ENCODE measurements around the gene SCAF1.

Gene SCAF1

DNA sequence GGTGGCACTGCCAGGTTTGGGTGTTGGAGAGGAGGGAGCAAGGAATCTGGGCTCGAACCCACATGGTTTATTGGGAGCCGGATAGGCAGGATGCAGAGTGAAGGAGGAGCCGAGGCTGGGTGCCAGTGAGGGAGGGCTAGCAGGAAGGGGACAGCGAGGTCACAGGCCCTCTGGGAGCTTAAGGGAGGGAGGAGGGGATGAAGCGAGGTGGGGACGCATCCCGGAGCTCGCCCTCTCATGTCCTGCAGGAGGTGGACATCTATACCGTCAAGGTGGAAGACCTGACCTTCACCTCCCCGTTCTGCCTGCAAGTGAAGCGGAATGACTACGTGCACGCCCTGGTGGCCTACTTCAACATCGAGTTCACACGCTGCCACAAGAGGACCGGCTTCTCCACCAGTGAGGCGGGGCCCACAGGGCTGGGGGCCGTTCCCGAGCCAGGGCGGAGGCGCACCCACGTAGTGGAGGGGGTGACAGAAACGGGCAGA, 43.9 kb downstream of the SCAF1 start:
- DNase-seq (ENCODE audit: low read depth) = no peak

DNA sequence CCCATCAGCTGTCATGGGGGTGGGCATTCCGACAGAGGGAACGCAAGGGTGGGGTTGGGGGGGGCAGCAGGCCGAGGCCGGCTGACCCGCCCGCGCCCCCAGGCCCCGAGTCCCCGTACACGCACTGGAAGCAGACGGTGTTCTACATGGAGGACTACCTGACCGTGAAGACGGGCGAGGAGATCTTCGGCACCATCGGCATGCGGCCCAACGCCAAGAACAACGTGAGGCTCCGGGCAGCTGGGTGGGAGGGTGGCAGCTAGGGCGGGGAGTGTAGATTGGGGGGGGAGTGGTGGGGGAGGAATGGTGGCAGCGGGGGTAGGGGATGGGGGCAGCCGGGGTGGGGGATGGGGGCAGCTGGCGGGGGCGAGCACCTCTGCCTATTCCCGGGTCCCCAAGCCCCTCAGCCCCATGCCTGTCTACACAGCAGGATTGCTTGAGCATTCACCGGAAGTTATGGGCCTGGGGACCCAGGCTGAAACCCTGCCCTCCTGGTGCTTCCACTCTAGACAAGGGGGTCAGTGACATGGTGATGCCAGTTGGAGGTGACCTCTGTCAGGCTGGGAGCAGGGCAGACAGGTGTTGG, 44.6 kb downstream of the SCAF1 start:
- DNase-seq (ENCODE audit: low read depth) = no peak

DNA sequence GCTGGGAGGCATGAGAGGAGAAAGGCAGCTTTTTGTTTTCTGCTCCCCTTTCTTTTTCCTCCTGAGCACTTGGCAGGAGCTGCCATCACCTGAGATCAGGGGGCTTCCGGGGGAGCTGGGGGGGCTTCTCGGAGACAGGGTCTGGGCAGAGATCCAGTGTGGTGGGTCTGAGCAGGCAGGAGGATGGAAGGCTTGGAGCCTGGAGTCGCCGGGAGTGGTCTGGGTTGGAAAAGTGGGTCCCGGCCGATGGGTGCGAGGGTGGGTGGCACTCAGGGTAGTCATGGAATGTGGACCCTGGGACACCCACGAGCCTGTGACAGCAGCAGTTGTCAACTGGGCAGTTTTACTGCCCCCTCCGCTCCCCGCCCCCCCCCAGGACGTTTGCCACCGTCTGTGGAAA, 45.1 kb downstream of the SCAF1 start:
- DNase-seq (ENCODE audit: low read depth) = no peak

DNA sequence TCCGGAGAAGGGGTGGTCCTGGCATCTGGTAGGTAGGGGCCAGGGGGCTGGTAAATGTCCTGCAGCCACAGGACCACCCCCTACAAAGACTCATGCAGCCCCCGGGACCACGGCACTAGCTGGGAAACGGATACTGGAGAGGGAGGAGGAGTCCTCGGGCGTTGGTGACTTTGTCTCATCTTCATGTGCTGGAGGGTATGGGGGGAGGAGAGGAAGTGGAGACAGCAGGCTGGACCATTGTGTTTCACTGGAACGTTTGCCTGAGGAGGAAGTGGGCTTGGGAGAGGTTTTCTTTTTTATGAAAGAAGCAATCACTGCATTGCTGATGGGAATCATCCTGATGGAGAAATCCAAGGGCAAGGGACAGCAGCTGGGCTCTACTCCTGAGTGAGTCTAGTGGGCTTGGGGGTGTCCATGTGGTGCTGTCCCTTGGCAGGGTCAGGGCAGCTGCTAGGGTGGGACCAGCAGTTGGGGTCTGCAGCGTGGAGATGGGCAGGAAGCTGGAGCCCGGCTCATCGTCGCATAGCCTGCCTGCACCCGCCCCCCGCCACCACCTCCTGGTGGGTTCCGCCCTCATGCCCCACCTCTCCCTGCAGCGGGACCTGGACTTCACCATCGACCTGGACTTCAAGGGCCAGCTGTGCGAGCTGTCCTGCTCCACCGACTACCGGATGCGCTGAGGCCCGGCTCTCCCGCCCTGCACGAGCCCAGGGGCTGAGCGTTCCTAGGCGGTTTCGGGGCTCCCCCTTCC, 45.7 kb downstream of the SCAF1 start:
- no peak for DNase-seq (ENCODE audit: low read depth)

DNA sequence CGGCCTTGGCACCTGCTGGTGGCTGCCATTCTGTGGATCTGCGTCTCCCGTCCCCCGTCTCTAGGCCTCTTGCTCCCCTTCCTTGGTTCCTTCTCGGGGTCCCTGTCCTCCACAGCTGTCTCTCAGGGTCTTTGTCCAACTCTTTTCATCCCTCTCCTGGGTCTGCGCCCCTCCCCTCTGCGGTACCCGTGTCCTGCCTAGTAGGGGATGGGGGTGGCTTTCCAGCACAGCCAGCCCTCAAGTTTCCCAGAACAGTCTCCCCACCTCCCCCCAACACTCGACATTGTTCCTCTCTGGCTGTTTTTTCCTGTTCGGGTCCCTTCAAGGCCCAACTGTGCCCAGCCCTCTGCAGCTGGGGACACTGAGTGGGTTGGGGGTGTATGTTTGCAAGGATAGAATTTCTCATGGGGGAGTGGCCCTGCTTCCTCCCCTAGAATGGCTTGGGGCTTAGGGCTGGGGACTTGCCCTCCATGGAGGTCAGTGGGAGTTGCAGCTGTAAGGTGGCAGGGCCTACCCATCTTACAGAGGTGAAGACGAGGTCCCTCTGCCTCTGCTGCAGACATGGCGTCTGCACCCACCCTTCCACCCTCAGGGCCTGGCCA, 46.6 kb downstream of the SCAF1 start:
- no peak for DNase-seq (ENCODE audit: low read depth)

DNA sequence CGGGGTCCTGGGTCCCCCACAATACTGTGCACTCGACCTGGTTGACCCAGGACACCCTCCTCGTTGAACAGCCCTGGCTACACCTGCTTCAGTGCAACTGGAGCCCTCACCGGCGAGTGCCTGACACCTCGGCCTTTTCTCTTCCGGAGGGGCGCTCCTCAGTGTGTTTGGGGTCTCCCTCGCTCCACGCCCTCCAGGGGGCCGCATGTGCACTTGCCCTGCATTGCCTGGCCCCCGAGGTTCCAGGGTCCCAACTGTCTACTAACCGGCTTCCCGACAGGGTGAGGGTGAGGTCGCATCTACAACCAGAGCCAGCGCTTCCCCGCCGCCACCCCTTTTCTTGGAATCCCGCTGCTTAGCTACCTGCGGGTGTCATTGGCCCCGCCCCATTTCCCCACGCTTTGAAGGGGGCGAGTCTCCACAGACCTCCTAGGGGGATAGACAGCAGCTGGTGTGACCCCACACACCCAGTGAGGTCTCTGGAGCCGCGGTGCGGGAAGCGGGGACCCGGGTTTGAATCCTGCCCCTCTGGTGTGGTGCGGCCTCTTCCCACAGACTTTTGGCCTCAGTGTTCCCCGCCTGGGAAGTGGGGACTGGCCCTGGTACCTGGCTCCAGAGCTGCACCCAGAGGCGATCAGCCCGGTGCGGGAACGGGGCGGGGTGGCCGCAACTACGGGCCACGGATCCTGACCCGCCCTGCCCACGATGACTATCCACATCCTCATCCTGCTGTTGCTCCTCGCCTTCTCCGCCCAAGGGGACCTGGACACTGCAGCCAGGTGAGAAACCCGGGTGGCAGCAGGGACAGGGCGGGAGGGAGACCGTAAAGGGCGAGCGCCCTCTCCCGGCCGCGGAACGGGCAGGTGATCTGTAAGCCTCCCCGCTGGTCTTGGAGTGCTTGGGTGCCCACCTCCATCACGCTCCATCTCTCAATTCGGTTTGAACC, 47.4 kb downstream of the SCAF1 start, which contains the start of gene ADM5:
Gene ADM5, plus strand, starts transcription at position 462 of the 946 bp plus-strand sequence. Its CDS starts 244 bp downstream, at position 706.
- no peak for DNase-seq (ENCODE audit: low read depth)

DNA sequence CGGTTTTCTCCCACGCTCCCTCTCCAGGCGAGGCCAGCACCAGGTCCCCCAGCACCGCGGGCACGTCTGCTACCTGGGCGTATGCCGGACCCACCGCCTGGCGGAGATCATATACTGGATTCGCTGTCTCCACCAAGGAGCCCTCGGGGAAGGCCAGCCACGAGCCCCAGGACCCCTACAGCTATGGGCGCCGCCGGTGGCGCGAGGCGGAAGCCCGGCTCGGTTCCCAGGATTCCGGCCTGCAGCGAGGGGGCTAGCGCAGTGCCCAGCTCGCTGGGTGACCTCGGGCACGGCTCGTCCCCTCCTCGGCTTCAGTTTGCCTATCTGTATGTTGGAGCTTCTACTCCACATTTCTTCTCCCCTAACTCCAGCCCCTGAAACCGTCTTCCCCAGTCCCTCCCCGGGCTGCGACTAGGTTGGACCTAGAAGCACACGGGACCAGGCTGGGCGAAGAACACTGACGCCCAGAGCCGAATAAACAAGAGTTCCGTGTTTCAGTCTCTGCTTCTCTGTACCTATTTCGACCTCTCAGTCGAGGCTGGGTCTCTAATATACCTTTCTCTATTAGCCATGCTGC, 48.2 kb downstream of the SCAF1 start:
- no peak for DNase-seq (ENCODE audit: low read depth)

DNA sequence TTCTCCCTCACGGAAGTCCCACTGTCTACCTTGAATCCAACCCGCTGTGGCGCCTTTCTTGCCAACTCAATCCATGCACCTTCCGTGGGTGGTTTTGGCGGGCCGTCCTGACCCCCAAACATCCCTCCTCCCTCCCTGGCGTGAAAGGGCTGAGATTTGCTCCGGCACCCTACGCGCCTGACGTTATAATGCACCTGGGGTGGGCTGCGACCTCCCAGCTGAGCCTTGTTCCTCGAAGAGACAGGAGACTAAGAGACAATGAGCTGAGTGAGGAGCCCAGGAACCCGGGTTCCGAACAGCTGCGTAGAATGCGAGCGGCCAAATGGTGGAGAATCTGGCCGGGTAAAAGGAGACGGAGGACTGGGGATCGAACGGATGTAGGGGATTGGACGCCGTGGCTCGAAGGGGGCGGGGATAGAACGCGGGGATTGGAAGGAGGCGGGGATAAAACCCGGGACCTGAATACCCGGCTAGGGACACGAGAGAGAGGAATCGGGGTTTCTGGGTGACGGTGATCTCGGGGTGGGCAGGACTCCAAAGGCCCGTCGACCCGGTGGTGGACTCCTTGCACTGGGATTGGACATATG, 48.7 kb downstream of the SCAF1 start, which contains the start of gene CPT1C:
Gene CPT1C, plus strand, starts transcription at position 461 of the 587 bp plus-strand sequence. CDS start 1,137 bp downstream, outside the sequence.
- no peak for DNase-seq (ENCODE audit: low read depth)

DNA sequence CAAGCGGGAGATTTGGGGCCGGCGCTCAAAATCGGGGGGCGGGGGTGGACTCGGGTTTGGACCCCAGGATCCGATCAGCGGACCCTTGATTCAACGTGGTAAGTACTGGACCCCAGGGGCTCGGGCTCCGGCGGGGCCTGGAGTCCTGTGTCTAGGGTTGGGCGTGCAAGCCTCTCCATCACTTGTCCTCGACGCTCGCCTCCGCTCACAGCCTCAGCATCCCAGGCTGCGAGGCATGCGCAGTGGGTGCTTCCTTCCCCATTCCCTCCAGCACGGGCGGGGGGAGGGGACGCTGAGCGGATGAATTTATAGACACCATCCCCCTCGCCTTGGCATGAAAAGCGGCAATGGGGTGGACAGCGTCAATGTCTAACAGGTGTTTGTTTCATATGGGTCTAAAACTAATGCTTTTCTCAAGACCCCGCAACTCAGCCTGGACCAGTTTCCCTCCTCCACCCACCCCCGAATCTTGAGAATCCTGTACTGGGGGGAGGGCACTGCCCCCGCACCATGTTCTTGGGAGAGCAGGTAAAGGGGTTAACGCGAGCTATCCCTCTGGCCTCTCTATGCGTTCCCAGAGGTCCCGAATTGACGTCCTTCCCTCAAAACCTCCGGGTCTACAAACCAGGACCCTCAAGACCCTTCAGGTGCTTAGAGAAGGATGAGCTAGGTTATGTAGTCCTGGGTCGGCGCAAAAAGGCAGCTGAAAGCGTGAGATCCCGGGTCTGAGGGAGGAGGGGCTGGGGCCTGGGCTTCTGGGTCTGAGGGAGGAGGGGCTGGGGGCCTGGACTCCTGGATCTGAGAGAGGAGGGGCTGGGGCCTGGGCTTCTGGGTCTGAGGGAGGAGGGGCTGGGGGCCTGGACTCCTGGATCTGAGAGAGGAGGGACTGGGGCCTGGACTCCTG, 49.5 kb downstream of the SCAF1 start:
- no peak for DNase-seq (ENCODE audit: low read depth)

DNA sequence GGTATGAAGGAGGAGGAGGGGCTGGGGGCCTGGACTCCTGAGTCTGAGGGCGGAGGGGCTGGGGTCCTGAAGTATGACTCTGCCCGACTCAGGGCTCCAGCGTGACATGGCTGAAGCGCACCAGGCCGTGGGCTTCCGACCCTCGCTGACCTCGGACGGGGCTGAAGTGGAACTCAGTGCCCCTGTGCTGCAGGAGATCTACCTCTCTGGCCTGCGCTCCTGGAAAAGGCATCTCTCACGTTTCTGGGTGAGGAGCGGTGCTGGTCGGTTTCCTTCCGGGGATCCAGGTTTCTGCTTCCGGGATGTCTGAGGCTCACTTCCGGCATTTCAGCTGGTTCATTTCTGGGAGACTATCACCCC, 50.1 kb downstream of the SCAF1 start:
- DNase-seq (ENCODE audit: low read depth) = no peak

DNA sequence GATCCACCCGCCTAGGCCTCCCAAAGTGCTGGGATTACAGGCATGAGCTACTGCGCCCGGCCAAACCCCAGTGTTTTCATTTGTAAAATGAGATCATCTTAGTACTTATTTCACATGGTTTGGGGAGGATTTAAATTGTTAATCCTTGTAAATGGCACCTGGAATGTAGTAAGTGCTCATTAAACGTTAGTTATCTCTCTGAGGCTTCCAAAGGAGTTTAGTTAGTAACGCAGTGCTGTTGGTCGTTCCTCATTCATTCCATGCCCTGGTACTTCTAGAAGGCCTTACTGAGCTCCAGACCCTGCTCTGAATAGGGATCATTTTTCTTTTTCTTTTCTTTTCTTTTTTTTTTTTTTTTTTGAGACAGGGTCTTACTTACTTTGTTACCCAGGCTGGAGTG, 54.1 kb downstream of the SCAF1 start:
- DNase-seq (ENCODE audit: low read depth) = no peak

DNA sequence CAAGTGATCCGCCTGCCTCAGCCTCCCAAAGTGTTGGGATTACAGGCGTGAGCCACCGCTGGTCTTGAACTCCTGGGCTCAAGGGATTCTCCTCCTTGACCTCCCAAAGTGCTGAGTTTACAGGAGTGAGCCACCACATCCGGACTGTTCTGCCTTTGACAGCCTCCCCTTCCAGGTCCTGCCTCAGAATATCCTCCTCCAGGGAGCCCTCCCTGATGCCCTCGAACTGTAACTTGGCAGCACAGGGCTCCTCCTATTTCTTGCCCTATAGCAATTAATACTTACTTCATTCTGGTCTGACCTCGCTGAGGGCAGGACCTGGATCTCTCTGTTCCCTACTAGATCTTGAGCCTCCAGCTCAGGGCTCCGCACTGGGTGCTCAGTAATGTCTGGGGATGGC, 54.9 kb downstream of the SCAF1 start:
- DNase-seq (ENCODE audit: low read depth) = no peak

DNA sequence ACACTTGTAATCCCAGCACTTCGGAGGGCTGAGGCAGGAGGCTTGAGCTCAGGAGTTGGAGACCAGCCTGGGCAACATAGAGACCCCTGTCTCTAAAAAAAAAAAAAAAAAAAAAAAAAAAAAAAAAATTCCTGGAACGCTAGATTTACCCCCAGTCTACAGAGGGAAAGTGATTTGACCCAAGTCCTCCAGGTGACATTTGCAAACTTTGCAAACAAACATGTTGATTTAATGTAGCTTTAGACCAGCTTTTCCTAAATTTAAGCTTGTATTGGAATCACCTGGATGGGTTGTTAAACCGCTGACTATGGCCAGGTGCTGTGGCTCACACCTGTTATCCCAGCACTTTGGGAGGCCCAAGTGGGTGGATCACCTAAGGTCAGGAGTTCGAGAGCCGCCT, 57.4 kb downstream of the SCAF1 start:
- no peak for DNase-seq (ENCODE audit: low read depth)

DNA sequence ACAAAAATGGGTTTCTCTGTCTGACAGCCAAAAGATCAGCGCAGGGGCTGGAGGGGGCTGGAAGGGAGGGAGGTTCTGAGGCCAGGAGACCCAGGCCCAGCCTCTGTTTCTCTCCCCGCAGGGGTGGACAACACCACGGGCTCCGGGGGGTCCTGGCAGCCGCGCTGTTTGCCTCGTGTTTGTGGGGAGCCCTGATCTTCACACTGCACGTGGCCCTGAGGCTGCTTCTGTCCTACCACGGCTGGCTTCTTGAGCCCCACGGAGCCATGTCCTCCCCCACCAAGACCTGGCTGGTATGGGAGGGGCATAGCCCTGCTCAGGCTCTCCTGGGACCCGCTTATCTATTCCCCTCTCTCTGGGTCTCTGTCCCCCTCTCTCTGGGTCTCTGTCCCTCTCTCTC, 58.6 kb downstream of the SCAF1 start:
- no peak for DNase-seq (ENCODE audit: low read depth)

DNA sequence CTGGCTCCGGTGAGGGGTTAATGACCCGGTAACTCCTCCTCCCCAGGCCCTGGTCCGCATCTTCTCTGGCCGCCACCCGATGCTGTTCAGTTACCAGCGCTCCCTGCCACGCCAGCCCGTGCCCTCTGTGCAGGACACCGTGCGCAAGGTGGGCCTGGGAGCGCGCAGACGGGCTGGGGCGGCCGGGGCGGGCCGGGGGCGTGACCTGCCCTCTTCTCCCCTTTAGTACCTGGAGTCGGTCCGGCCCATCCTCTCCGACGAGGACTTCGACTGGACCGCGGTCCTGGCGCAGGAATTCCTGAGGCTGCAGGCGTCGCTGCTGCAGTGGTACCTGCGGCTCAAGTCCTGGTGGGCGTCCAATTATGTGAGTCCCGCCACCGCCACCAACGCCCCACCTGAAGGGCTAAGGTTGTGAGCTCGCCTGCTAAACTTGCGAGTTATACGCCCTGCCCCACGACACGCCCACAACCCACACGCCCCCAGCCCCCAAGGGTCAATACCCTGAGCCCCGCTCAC, 59.3 kb downstream of the SCAF1 start:
- DNase-seq (ENCODE audit: low read depth) = no peak

DNA sequence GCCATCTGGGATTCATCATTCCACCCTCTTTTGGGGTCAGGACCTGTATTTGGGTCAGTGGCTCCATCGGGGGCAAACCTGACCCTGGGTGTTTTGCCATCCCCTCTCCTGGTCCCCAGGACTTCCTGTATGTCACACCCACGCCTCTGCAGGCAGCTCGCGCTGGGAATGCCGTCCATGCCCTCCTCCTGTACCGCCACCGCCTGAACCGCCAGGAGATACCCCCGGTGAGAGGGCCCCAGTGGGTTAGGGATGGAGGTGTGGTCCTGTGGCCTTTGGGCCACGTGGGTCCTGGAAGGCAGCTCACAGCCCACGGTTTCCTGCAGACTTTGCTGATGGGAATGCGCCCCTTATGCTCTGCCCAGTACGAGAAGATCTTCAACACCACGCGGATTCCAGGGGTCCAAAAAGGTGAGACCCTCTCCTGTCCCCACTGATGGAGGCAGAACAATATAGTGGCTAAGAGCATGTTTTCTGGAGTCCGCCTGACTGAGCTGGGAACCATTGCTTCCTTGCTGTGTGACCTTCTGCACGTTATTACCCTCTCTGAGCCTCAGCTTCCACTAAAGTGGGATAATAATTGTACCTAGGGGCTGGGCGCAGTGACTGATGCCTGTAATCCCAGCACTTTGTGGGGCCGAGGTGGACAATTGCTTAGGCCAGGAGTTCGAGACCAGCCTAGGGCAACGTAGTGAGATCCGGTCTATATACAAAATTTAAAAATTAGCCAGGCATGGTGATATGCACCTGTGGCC, 63.1 kb downstream of the SCAF1 start:
- DNase-seq (ENCODE audit: low read depth) = no peak

DNA sequence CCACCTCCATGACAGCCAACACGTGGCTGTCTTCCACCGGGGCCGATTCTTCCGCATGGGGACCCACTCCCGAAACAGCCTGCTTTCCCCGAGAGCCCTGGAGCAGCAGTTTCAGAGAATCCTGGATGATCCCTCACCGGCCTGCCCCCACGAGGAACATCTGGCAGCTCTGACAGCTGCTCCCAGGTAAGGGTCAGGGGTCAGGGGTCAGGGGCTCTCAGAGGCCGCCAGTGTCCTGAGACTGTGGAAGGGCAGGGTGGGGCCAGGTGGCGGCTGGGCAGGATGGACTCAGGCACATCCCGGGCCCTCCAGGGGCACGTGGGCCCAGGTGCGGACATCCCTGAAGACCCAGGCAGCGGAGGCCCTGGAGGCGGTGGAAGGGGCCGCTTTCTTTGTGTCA, 63.9 kb downstream of the SCAF1 start:
- DNase-seq (ENCODE audit: low read depth) = no peak
